ENCODE results near the gene ENHO. TPM values are rescaled to one million over a fixed set of nuclear protein-coding genes. Genes with fewer than 3 reads are reported as not detected.

The ENHO gene
- total RNA-seq, 1 donor from 2014 or later = 0.86 TPM

GRCh38 chr9:34550016-34550680 lies 27.4 kb upstream of the ENHO start:
- Mint-ChIP-seq H3K9me3 (ENCODE audit: unreplicated experiment) (no peaks in the 10 kb centered on the region), H3K27me3 (ENCODE audit: unreplicated experiment) (peaks cover 14% of the 10 kb centered on the region), H3K4me1 (ENCODE audit: unreplicated experiment) (peaks cover 7% of the 10 kb centered on the region), H3K36me3 (ENCODE audit: unreplicated experiment) (no peaks in the 10 kb centered on the region), H3K4me3 (ENCODE audit: unreplicated experiment) (no peak overlapping the region), H3K27ac (ENCODE audit: unreplicated experiment) (no peak overlapping the region)
- no peak for DNase-seq (ENCODE audit: extremely low spot score, unreplicated experiment)
- TF ChIP-seq, protein P1, sequence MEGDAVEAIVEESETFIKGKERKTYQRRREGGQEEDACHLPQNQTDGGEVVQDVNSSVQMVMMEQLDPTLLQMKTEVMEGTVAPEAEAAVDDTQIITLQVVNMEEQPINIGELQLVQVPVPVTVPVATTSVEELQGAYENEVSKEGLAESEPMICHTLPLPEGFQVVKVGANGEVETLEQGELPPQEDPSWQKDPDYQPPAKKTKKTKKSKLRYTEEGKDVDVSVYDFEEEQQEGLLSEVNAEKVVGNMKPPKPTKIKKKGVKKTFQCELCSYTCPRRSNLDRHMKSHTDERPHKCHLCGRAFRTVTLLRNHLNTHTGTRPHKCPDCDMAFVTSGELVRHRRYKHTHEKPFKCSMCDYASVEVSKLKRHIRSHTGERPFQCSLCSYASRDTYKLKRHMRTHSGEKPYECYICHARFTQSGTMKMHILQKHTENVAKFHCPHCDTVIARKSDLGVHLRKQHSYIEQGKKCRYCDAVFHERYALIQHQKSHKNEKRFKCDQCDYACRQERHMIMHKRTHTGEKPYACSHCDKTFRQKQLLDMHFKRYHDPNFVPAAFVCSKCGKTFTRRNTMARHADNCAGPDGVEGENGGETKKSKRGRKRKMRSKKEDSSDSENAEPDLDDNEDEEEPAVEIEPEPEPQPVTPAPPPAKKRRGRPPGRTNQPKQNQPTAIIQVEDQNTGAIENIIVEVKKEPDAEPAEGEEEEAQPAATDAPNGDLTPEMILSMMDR (IDR thresholded peaks at IDR 0.05) = no peak

DNA sequence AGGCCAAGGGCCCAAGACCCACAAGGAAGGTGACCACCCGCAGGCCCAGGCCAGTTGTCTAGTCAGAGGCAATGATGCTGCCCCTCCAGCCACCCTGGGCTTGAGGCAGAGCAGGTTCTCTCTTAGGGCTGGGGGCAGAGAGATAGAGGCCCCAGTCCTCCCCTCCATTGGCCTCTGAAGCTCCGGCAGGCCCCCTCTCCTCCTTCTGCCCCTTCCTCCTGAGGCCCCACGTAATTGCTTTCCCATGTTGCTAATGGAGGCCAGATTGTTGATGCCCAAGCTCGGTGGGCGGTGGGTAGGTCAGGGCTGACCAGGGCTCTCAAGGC lies 26.6 kb upstream of the ENHO start:
- DNase-seq (ENCODE audit: extremely low spot score, unreplicated experiment) = no peak
- Mint-ChIP-seq H3K4me3 (ENCODE audit: unreplicated experiment) (no peak overlapping the region), H3K27ac (ENCODE audit: unreplicated experiment) (no peak overlapping the region), H3K9me3 (ENCODE audit: unreplicated experiment) (no peaks in the 10 kb centered on the region), H3K4me1 (ENCODE audit: unreplicated experiment) (peaks cover under 1% of the 10 kb centered on the region), H3K27me3 (ENCODE audit: unreplicated experiment) (peaks cover 21% of the 10 kb centered on the region), H3K36me3 (ENCODE audit: unreplicated experiment) (no peaks in the 10 kb centered on the region)
- TF ChIP-seq, protein P1 (IDR thresholded peaks at IDR 0.05) = no peak

GRCh38 chr9:34547960-34548611 lies 25.3 kb upstream of the ENHO start:
- no peaks in the 10 kb centered on the region for H3K36me3 Mint-ChIP-seq (ENCODE audit: unreplicated experiment)
- no peak overlapping the region for H3K27ac Mint-ChIP-seq (ENCODE audit: unreplicated experiment)
- peak; percentile 90 for DNase-seq (ENCODE audit: extremely low spot score, unreplicated experiment)
- peaks cover 28% of the 10 kb centered on the region for H3K27me3 Mint-ChIP-seq (ENCODE audit: unreplicated experiment)
- TF ChIP-seq, protein P1 (IDR thresholded peaks at IDR 0.05) = peak; percentile 96
- no peaks in the 10 kb centered on the region for H3K9me3 Mint-ChIP-seq (ENCODE audit: unreplicated experiment)
- no peak overlapping the region for H3K4me3 Mint-ChIP-seq (ENCODE audit: unreplicated experiment)
- no peaks in the 10 kb centered on the region for H3K4me1 Mint-ChIP-seq (ENCODE audit: unreplicated experiment)

DNA sequence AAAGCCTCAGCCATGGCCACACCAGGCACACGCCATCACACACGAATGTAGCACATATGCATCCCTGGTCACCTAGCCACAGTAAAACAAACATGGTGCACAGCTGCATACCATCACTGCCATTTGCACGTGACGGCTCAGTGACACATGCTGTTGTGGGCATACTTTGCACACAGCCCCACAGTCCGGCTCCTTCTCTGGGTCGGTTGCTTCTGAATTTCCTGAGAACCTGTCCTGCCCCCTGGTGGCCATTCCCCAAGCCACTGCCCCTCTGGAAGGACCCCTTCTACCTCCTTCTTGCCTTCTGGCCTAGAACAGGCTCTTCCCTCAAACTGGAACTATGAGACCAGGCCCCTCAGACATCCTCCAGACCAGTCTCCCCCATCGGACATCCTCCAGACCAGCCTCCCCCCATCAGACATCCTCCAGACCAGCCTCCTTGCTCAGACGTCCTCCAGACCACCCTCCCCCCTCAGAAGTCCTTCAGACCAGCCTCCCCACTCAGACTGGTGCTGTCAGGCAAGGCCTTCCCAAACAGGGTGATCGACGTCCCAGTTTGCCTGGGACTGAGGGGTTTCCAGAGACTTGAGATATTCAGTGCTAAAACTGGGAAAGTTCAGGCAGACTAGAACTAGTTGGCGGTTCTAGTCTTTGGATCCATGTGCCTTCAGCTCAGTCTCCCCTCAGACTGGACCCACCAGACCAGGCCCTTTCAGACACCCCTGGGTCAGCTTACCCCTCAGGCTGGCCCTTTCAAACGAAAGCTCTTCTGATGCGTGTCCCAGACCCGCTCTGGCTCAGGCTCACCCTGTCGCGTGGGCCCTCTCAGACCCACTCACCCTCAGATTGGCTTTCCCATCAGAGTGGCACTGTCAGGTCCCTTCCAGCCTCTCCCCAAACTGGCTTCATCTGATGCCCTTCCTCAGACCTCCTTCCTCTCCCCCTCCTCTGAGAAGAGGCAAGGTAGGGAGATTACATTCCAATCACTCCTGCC lies 24.3 kb upstream of the ENHO start:
- Mint-ChIP-seq H3K4me1 (ENCODE audit: unreplicated experiment) (no peaks in the 10 kb centered on the region), H3K27me3 (ENCODE audit: unreplicated experiment) (peaks cover 35% of the 10 kb centered on the region), H3K36me3 (ENCODE audit: unreplicated experiment) (no peaks in the 10 kb centered on the region), H3K4me3 (ENCODE audit: unreplicated experiment) (no peak overlapping the region), H3K27ac (ENCODE audit: unreplicated experiment) (no peak overlapping the region), H3K9me3 (ENCODE audit: unreplicated experiment) (no peaks in the 10 kb centered on the region)
- TF ChIP-seq, protein P1 (IDR thresholded peaks at IDR 0.05) = peak; percentile 73
- DNase-seq (ENCODE audit: extremely low spot score, unreplicated experiment) = no peak
